Vagina (tissue), 2 donors: ENCODE measurements around the gene ASPSCR1. TPM values are rescaled to one million over a fixed set of nuclear protein-coding genes. Genes with fewer than 3 reads are reported as not detected.

Experiments
- DNase-seq, 2 donors: peaks; one replicate each; pipeline ENCODE4 v3.0.0-alpha.2; 2017; ENCODE audit errors: extremely low spot score in 2 of 2
- H3K27ac ChIP-seq: fragments of 200-600 bp; sonication (generic); one replicate; pipeline ENCODE4 v1.5.1; 2019
- H3K27me3 ChIP-seq: fragments of 200-600 bp; sonication (generic); one replicate; pipeline ENCODE4 v1.5.1; 2019
- H3K36me3 ChIP-seq, 2 donors: fragments of 200-600 bp; sonication (generic); one replicate each; pipeline ENCODE4 v1.5.1; 2017 to 2019
- H3K4me1 ChIP-seq: fragments of 200-600 bp; sonication (generic); one replicate; pipeline ENCODE4 v1.5.1; 2019
- H3K4me3 ChIP-seq, 2 donors: fragments of 200-600 bp; sonication (generic); 1 replicate in 1 of 2; 2 replicates in 1 of 2; pipeline ENCODE4 v1.5.1; 2016 to 2019
- H3K9me3 ChIP-seq: fragments of 200-600 bp; sonication (generic); one replicate; pipeline ENCODE4 v1.5.1; 2019
- CTCF ChIP-seq, 3 experiments: fragments of 450-650 bp in 2 of 3; fragments of 200-600 bp in 1 of 3; sonication (generic) in 1 of 3; IDR thresholded peaks; one replicate each; pipeline ENCODE4 v1.5.1; 2017 to 2019; ENCODE audit warnings: antibody characterized with exemption in 3 of 3, mild to moderate bottlenecking in 2 of 3, moderate library complexity in 2 of 3
- POLR2A ChIP-seq, 2 donors: fragments of 450-650 bp; IDR thresholded peaks; one replicate each; pipeline ENCODE4 v1.6.1; 2017; ENCODE audit warnings: antibody characterized with exemption in 2 of 2, mild to moderate bottlenecking in 2 of 2, moderate library complexity in 2 of 2
- POLR2AphosphoS5 ChIP-seq, 2 donors: sonication (generic); formaldehyde crosslinking; IDR thresholded peaks; one replicate each; pipeline ENCODE4 v1.9.0; 2017; ENCODE audit warnings: antibody characterized with exemption in 2 of 2, mild to moderate bottlenecking in 2 of 2, low read depth in 1 of 2; ENCODE audit not compliant: insufficient read depth in 1 of 2
- intact Hi-C: fragments of 100-400 bp; cut with DNase I; formaldehyde crosslinking; loops from one replicate; pipeline ENCODE4 v1.15.1; 2023
- total RNA-seq: library from RNA; depleted of rRNA; stranded (reverse); fragments of >200 nt; gene quantifications from one replicate; pipeline ENCODE4 v1.2.3, GENCODE V29; 2016

Gene ASPSCR1
- total RNA-seq, 1 donor from 2014 or later: 31.2 TPM

- intact Hi-C loops: no loop called here
- no peak overlapping the region for H3K27ac ChIP-seq
- H3K4me1 ChIP-seq: peaks cover 30% of the 10 kb centered on the region
- no peaks in the 10 kb centered on the region for H3K9me3 ChIP-seq
- TF ChIP-seq CTCF (IDR thresholded peaks at IDR 0.05): no peak
- TF ChIP-seq POLR2AphosphoS5 (IDR thresholded peaks at IDR 0.05; ENCODE audit: insufficient read depth in 1 of 2, low read depth in 1 of 2): no peak
- no peak for TF ChIP-seq POLR2A (IDR thresholded peaks at IDR 0.05)
- peaks cover 0 to 47% of the 10 kb centered on the region in 2 donors for H3K36me3 ChIP-seq
- no peaks in the 10 kb centered on the region for H3K27me3 ChIP-seq
- no peak overlapping the region for H3K4me3 ChIP-seq
- no peak for DNase-seq
Observed at GRCh38 chr17:82062984-82063368, 85.5 kb downstream of the ASPSCR1 start.

GRCh38 chr17:82063424-82064415, 86.3 kb downstream of the ASPSCR1 start:
- Histone ChIP-seq H3K9me3 (no peaks in the 10 kb centered on the region), H3K36me3 (peaks cover 0 to 41% of the 10 kb centered on the region in 2 donors), H3K27ac (no peak overlapping the region), H3K4me3 (peak overlapping the region in 1 of 2 donors; percentile 81), H3K27me3 (no peaks in the 10 kb centered on the region), H3K4me1 (peaks cover 30% of the 10 kb centered on the region)
- intact Hi-C loops: no loop called here
- no peak for DNase-seq
- no peak for TF ChIP-seq CTCF (IDR thresholded peaks at IDR 0.05)
- TF ChIP-seq POLR2A (IDR thresholded peaks at IDR 0.05): no peak
- no peak for TF ChIP-seq POLR2AphosphoS5 (IDR thresholded peaks at IDR 0.05; ENCODE audit: insufficient read depth in 1 of 2, low read depth in 1 of 2)

GRCh38 chr17:82064433-82065192, 87.2 kb downstream of the ASPSCR1 start:
- Histone ChIP-seq H3K4me3 (peak overlapping the region; percentile 81 to 92), H3K27ac (peak overlapping the region; percentile 94), H3K27me3 (no peaks in the 10 kb centered on the region), H3K9me3 (no peaks in the 10 kb centered on the region), H3K36me3 (peaks cover 0 to 37% of the 10 kb centered on the region in 2 donors), H3K4me1 (peaks cover 30% of the 10 kb centered on the region)
- intact Hi-C loops: no loop called here
- no peak for DNase-seq
- TF ChIP-seq CTCF (IDR thresholded peaks at IDR 0.05) (no peak), POLR2AphosphoS5 (IDR thresholded peaks at IDR 0.05; ENCODE audit: insufficient read depth in 1 of 2, low read depth in 1 of 2) (no peak), POLR2A (IDR thresholded peaks at IDR 0.05) (no peak)

- TF ChIP-seq POLR2AphosphoS5 (IDR thresholded peaks at IDR 0.05; ENCODE audit: insufficient read depth in 1 of 2, low read depth in 1 of 2): no peak
- TF ChIP-seq POLR2A (IDR thresholded peaks at IDR 0.05): no peak
- no peak for TF ChIP-seq CTCF (IDR thresholded peaks at IDR 0.05)
- Histone ChIP-seq H3K36me3 (peaks cover 0 to 32% of the 10 kb centered on the region in 2 donors), H3K9me3 (no peaks in the 10 kb centered on the region), H3K4me3 (peak overlapping the region; percentile 81 to 92), H3K27ac (peak overlapping the region; percentile 94), H3K4me1 (peaks cover 30% of the 10 kb centered on the region), H3K27me3 (no peaks in the 10 kb centered on the region)
- DNase-seq: no peak
- intact Hi-C loops: no loop called here
Observed at GRCh38 chr17:82065193-82065637, 87.8 kb downstream of the ASPSCR1 start.
